ENCODE results near the gene BRD9.

Gene BRD9

GRCh38 chr5:865168-865521, 27.5 kb downstream of the BRD9 start:
- no peak for TF ChIP-seq CTCF (conservative IDR thresholded peaks at IDR 0.05; ENCODE audit: low read depth, low read length)
- no peak overlapping the region for H3K27ac ChIP-seq
- no peak overlapping the region for H3K9ac ChIP-seq
- H2AFZ ChIP-seq (ENCODE audit: low read depth), result no peak overlapping the region
- no peaks in the 10 kb centered on the region for H3K4me1 ChIP-seq (ENCODE audit: low read depth, poor library complexity, severe bottlenecking)
- H3K4me2 ChIP-seq, result no peak overlapping the region
- no peaks in the 10 kb centered on the region for H3K27me3 ChIP-seq (ENCODE audit: insufficient read depth, low read depth)
- no peaks in the 10 kb centered on the region for H3K79me2 ChIP-seq (ENCODE audit: insufficient read depth, low read depth)
- H3K36me3 ChIP-seq (ENCODE audit: insufficient read depth), result peaks cover 6% of the 10 kb centered on the region; the same call in 1 of the 2 replicates
- no peaks in the 10 kb centered on the region for H4K20me1 ChIP-seq (ENCODE audit: insufficient read depth)
- H3K4me3 ChIP-seq (IDR thresholded peaks at IDR 0.05; ENCODE audit: insufficient read depth, low read depth, low read length), result no peak overlapping the region

DNA sequence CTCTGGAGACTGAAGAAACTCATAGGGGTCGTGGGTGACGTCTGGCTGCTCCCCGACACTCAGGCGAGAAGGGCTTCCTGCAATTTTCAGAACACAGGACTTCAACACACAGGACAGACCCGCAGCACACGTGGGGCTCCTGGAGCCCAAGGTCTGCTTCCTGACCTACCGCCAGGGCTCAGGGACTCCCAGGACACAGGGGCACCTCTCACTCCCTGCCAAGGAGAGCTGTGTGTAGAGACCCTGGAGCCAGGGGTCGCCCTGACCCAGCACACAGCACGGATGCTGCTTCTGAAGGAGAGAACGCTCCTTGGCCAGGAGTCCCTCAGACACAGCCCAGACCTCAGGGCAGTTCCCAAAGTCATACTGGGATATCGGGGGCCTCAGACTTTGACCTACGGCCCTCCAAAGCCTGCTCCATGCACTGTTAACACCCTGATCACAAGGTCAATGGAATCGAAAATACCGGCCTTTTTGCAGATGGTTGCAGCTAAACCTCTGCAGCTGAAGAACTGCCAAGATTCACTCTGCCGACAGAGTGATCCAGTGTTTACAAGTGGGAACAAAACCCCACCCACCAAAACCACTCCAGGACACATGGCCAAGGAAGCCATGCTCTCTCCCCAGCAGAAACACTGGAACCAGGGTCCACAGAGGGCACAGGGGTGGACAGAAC, 28.0 kb downstream of the BRD9 start:
- no peak for TF ChIP-seq CTCF (conservative IDR thresholded peaks at IDR 0.05; ENCODE audit: low read depth, low read length)
- H3K4me2 ChIP-seq, result no peak overlapping the region
- H4K20me1 ChIP-seq (ENCODE audit: insufficient read depth), result no peaks in the 10 kb centered on the region
- no peaks in the 10 kb centered on the region for H3K79me2 ChIP-seq (ENCODE audit: insufficient read depth, low read depth)
- no peak overlapping the region for H3K9ac ChIP-seq
- no peaks in the 10 kb centered on the region for H3K27me3 ChIP-seq (ENCODE audit: insufficient read depth, low read depth)
- H3K27ac ChIP-seq, result no peak overlapping the region
- peaks cover 5% of the 10 kb centered on the region; the same call in 1 of the 2 replicates for H3K36me3 ChIP-seq (ENCODE audit: insufficient read depth)
- no peaks in the 10 kb centered on the region for H3K4me1 ChIP-seq (ENCODE audit: low read depth, poor library complexity, severe bottlenecking)
- H2AFZ ChIP-seq (ENCODE audit: low read depth), result no peak overlapping the region
- no peak overlapping the region for H3K4me3 ChIP-seq (IDR thresholded peaks at IDR 0.05; ENCODE audit: insufficient read depth, low read depth, low read length)

GRCh38 chr5:863244-863805, 29.3 kb downstream of the BRD9 start:
- no peaks in the 10 kb centered on the region for H3K4me1 ChIP-seq (ENCODE audit: low read depth, poor library complexity, severe bottlenecking)
- H3K36me3 ChIP-seq (ENCODE audit: insufficient read depth), result peaks cover 3% of the 10 kb centered on the region; the same call in 1 of the 2 replicates
- H3K4me2 ChIP-seq, result no peak overlapping the region

GRCh38 chr5:862367-863243, 30.0 kb downstream of the BRD9 start:
- H3K4me1 ChIP-seq (ENCODE audit: low read depth, poor library complexity, severe bottlenecking), result no peaks in the 10 kb centered on the region
- H3K4me3 ChIP-seq (IDR thresholded peaks at IDR 0.05; ENCODE audit: insufficient read depth, low read depth, low read length), result no peak overlapping the region
- H3K27me3 ChIP-seq (ENCODE audit: insufficient read depth, low read depth), result no peaks in the 10 kb centered on the region
- TF ChIP-seq CTCF (conservative IDR thresholded peaks at IDR 0.05; ENCODE audit: low read depth, low read length), result no peak
- no peak overlapping the region for H3K27ac ChIP-seq
- no peak overlapping the region for H2AFZ ChIP-seq (ENCODE audit: low read depth)
- H3K79me2 ChIP-seq (ENCODE audit: insufficient read depth, low read depth), result no peaks in the 10 kb centered on the region
- H4K20me1 ChIP-seq (ENCODE audit: insufficient read depth), result no peaks in the 10 kb centered on the region
- no peak overlapping the region for H3K4me2 ChIP-seq
- H3K36me3 ChIP-seq (ENCODE audit: insufficient read depth), result no peaks in the 10 kb centered on the region
- H3K9ac ChIP-seq, result no peak overlapping the region

More at GRCh38 chr5:863244-863805, 29.3 kb downstream of the BRD9 start:
- Histone ChIP-seq H3K9ac (no peak overlapping the region), H3K4me3 (IDR thresholded peaks at IDR 0.05; ENCODE audit: insufficient read depth, low read depth, low read length) (no peak overlapping the region), H3K27ac (no peak overlapping the region), H4K20me1 (ENCODE audit: insufficient read depth) (no peaks in the 10 kb centered on the region), H2AFZ (ENCODE audit: low read depth) (no peak overlapping the region), H3K79me2 (ENCODE audit: insufficient read depth, low read depth) (no peaks in the 10 kb centered on the region), H3K27me3 (ENCODE audit: insufficient read depth, low read depth) (no peaks in the 10 kb centered on the region)
- TF ChIP-seq CTCF (conservative IDR thresholded peaks at IDR 0.05; ENCODE audit: low read depth, low read length), result no peak

Data from KMS-11 (cell line).